HG02973 (cell line): ENCODE data around the gene SLC25A3.
"Not testable (repeated sequence)": the region's sequence is repeated elsewhere in the genome, so short reads cannot be mapped to it uniquely, and the experiment has no call there.

Experiments
- ATAC-seq: cut with Tn5 transposase; IDR thresholded peaks from one replicate; pipeline ENCODE4 v1.9.1; 2021; ENCODE audit warnings: moderate library complexity; ENCODE audit not compliant: unreplicated experiment

Gene SLC25A3

DNA sequence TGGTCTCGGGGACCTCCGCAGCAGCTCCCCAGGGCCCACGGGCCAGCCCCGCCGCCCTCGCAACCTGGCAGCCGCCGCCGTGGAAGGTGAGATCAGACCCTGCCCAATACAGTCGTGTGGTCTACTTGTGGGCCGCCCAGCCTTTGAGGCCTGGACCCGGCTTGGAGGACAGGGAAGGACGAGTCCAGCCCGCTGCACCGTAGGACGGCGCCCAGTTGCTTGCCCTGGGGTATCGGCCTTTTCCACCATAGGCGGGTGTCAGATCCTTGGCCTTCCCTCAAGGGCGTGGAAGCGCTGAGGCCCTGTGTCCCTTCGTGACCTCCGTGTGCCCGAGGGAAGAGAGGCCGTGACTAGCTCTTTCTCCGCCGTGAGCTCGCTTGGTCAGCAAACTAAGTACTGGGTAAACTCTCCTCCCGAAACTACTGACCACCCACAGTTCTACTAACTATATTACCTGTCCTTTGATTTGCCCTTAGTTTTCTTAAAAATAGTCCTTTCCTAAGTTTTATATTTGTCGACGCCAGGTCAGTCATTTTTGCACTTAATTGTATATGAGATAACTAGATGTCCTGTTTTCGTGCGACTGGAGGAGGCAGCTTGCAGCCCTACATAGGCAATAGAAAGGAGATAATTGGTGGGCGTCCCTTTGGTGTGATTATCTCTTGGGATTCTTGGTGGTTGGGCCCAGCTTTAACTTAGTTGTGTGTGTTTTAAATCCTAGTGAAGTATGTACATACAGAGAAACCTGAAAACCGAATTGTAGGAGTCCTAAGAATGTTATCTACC, 757 bp downstream of the SLC25A3 start:
- peak; percentile 1 for ATAC-seq

DNA sequence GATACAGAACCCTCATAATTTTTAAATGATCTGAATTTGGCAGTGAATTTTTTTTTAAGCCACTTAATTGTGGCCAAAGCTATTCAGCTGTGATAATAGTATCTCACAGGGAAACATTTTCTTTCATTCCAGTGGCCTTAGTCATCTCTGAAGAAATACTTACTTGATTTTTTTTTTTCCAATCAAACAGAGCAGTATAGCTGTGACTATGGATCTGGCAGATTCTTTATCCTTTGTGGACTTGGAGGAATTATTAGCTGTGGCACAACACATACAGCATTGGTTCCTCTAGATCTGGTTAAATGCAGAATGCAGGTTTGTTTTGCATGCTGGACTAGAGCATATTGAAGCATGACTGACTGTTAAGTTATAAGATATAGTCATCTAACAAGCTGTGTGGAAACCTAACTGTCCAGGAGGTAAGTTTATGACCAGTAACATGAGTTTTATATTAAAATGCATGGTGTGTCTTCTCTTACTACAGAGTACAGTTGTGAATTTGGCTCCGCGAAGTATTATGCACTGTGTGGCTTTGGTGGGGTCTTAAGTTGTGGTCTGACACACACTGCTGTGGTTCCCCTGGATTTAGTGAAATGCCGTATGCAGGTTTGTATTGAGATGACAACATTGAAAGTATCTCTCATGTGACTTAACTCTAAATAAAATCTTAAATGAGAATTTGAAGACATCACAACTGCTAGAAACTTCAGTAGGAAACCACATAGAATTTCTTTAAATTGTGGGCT, 1.9 kb downstream of the SLC25A3 start:
- no peak for ATAC-seq

DNA sequence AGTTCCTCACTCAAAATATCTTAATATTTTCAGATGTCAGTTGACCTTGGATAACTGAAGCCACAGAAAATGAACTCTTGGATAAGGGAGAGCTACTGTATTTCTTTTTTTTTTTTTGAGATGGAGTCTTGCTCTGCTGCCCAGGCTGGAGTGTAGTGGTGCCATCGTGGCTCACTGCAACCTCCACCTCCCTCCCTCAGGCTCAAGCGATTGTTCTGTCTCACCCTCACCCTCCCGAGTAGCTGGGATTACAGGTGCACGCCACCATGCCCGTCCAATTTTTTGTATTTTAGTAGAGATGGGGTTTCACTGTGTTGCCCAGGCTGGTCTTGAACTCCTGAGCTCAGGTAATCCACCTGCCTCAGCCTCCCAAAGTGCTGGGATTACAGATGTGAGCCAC, 3.8 kb downstream of the SLC25A3 start:
- not testable (repeated sequence) for ATAC-seq

DNA sequence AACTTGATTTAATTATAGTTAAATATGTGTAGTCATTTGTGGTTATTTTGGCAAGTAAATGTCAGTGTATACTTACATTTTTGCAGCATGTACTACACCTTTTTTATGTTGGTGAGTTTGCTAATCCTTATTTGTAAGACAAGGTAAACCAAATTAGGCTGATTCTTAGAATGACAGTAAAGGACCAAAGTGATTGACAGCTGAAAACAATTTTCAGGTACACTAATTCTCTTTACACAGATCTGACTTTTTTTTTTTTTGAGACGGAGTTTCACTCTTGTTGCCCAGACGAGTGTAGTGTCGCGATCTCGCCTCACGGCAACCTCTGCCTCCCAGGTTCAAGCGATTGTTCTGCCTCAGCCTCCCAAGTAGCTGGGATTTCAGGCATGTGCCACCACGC, 8.4 kb downstream of the SLC25A3 start:
- no peak for ATAC-seq

DNA sequence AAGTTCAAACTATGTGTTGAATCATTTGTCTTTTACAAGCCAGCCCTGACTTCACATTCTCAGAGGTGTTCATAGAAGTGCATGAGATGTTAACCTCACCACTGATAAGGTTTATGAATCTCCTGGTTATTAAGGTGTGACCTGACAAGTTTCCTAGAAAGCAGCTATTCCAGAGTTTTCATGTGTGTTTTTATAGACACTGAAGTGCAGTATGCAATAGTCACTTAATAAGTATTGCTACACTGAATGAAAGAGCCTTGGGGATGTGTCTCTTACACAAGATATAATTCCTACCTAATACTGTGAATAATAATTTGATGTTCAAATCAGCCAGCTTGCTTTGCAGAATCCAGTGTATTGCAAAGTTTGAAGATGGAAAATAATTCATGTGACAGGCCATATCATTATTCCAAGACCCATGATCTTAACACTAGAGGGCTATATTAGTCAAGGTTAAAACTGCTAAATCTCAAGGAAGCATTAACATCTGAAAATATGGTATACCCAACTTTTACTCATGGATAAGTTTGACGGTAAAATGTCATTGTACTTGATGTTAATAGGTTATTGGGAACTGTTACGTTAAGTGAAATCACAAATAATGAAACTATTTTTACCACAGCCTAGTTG, 13.0 kb downstream of the SLC25A3 start:
- no peak for ATAC-seq

DNA sequence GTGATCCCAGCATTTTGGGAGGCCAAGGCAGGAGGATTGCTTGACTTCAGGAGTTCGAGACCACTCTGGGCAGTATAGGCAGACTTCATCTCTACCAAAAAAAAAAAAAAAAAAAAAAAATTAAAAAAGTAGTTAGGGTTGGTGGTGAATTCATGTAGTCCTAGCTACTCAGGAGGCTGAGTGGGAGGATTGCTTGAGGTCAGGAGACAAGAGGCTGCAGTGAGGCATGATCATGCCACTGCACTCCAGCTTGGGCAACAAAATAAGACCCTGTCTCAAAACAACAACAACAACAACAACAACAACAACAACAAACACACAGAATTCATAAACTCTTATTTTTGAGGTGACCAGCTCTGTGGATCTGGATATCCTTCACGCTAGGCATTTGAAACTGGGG, 17.1 kb downstream of the SLC25A3 start:
- no peak for ATAC-seq

DNA sequence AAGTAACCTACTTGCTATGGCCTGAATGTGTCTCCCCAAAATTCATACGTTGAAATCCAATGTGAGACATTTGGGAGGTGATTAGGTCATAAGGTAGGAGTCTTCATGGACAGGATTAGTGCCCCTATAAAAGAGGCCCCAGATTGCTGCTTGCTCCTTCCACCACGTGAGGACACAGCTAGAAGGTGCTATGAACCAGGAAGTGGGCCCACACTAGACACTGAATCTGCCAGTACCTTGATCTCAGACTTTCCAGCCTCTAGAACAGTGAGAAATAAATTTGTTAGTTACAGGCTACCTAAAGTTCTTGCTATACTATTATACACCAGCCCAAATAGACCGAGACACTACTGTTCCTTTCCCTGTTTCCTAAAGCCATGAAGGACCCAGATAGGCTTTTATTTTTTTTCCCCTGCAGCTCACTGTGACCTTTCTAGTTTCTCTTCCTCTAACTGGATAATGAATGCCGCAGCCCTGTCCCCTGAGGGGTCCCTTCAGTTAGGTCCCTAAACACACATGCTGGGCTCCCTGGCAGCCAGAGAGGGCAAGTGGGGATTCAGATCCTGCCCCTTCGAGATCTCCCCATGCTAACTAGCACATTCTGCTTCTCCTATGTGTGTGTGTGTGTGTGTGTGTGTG, 19.3 kb downstream of the SLC25A3 start:
- peak; percentile 85 for ATAC-seq

DNA sequence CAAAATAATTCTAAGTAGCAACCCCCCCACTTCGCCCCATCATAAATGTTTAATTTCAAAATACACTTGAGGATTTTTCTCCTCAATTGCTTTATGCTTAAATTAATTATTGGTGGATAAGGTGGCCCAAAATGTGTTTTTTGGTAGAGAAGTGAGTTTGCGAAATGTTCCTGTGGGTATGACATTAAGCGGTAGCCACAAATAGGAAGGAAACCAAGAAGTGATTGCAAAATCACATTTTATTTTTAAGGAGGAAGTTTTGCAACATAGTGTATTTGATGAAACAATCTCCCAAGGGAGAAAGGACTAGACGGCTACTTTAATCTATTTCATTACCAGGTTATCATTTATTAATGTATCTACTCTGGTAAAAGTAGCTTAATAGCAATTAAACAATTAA, 25.5 kb downstream of the SLC25A3 start:
- ATAC-seq: no peak

DNA sequence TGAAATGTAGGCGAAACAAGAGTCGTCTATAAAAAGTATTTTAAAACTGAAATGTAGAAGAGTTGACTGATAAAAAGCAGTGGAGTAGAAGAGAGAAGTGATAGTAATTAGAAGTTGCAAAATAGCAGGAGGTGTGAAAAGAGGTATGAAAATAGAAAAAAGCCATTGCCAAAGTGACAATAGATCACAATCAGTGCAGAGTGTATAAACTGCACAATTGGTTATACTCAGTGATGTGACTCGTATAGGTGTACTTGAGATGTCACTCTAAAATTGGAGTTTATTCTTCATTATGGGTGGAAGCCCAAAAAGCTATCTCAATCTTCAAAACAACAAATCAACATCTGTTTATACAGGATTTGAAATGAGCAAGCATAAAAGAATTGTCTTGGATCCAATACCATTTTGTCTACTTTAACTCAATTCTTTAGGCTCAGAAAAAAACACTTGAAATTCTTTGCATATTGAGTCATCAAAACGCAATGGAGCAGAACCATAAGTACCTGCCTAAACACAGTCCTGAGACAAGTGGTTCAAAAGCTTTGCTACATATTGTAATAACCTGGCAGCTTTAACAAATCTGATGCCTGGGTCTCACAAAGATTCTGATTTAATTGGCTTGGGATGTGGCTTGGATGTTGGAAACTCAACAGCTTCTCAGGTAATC, 42.3 kb downstream of the SLC25A3 start:
- peak; percentile 90 for ATAC-seq

DNA sequence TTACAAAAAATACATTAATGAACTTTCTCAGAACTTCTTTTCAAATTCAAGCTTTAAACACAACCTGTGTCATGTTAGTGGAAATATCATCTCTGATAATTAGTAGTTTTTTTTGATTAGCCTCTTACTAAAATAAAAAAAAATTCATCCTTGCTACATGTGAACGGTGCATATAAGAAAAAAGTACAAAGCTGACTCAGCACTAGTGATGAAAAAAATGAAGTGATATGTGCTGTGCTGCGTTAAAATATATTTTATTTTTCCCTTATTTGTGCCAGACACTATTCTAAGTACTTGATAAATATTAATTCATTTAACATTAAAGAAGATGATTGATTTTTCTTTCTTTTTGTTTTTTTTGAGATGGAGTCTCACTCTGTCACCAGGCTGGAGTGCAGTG, 43.6 kb downstream of the SLC25A3 start:
- no peak for ATAC-seq

DNA sequence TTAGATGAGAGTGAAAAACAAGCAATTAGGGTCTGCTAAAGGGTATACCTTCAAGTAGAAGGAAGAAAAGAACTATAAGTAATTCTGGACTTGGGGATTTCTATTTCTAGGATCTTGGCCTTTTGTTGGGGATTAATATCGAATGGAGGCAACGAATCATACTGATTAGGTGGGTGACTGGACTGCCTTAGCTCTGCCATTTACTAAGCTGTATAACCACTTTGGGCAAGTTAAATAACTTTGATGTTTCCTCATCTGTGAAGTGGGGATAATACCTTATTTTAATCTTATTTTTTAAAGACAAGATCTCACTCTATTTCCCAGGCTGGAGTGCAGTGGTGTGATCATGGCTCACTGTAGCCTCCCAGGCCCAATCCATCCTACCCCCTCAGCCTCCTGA, 44.5 kb downstream of the SLC25A3 start:
- no peak for ATAC-seq

DNA sequence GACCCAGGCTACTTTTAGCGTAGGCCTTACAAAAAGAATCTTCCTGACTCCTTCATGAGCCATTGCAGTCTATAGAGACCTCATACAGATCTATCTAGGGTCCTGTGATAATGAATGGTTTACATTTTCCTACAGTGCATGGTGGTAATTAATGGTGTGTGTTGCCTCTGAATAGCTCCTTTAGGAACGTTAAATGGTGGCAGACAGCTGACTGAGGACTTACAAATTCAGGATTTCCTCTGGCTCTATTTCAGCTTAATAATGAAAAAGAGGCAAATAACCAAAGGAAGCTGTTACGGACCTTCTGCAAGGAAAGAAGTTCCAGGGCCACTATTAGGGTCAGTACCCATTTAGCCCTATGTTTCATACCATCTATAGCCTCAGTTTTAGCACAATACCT, 46.0 kb downstream of the SLC25A3 start:
- no peak for ATAC-seq

DNA sequence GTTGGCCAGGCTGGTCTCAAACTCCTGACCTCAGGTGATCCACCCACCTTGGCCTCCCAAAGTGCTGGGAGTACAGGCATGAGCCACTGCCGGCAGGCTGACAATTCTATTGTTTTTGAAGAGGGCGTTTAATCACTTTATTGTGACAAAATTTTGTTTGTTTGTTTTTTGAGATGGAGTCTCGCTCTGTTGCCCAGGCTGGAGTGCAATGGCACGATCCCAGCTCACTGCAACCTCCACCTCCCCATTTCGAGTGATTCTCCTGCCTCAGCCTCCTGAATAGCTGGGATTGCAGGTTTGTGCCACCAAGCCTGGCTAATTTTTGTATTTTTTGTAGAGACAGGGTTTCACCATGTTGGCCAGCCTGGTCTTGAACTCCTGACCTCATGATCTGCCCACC, 49.3 kb downstream of the SLC25A3 start:
- not testable (repeated sequence) for ATAC-seq

DNA sequence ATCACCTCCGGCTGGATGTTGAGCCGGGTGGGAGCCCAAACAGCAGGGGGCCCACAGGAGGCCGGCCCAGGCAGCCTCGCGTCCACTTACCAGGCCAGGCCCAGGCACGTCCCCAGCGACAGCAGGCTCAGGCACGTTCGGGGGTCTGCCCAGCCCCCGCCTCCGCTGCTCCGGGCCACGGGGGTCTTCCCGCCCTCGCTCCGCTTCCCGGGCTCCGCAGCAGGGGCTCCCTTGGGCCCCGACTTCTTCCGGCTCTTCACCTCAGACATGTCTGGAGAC, 50.9 kb downstream of the SLC25A3 start:
- peak; percentile 21 for ATAC-seq

DNA sequence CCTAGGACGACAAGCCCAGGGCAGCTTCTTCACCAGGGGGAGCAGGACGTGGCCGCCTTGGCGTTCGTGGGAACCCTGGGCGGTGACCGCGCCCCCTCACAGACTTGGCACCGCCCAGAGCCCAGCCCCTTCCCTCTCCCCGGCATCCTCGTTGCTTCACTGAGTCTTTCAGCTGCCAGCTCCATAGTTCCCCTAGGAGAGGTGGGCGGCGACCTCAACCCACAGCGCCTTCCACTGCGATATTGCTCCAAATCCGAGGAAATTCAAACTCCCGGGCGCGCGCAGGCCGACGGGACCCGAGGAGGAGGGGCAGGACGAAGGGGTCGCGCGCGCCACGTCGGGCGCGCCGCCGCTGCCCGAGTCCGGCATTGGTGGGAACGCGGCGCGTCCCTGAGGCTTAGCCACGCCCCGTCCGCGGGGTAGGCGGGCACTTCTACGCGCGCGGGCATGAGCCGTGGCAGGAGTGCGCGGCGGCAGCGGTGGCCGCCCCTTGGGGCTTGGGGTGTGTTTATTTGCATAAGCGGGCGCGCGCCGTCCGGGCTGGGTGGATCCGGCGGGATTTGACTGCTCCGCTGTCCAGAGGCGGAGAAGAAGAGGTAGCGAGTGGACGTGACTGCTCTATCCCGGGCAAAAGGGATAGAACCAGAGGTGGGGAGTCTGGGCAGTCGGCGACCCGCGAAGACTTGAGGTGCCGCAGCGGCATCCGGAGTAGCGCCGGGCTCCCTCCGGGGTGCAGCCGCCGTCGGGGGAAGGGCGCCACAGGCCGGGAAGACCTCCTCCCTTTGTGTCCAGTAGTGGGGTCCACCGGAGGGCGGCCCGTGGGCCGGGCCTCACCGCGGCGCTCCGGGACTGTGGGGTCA, 51.5 kb downstream of the SLC25A3 start, which contains the start of the genes APAF1 and IKBIP:
Gene APAF1, plus strand, starts transcription at position 579 of the 860 bp plus-strand sequence. CDS start 3,070 bp downstream, outside the sequence.
Gene IKBIP, minus strand, starts transcription at position 77 of the 860 bp plus-strand sequence. CDS start 87 bp downstream, outside the sequence.
- ATAC-seq: peak; percentile 90

DNA sequence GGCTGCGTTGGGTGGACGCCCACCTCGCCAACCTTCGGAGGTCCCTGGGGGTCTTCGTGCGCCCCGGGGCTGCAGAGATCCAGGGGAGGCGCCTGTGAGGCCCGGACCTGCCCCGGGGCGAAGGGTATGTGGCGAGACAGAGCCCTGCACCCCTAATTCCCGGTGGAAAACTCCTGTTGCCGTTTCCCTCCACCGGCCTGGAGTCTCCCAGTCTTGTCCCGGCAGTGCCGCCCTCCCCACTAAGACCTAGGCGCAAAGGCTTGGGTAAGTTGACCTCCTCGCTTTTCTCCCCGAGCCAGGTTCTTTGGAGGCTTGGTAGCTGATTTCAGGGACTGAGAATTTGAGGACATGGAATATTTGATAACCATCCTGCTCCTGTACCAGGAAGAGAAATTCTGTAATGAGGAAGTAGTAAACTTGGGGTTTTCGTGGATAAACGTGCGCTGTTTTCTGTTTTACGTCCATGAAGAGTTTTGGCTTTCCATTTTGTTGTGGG, 52.1 kb downstream of the SLC25A3 start:
- no peak for ATAC-seq

DNA sequence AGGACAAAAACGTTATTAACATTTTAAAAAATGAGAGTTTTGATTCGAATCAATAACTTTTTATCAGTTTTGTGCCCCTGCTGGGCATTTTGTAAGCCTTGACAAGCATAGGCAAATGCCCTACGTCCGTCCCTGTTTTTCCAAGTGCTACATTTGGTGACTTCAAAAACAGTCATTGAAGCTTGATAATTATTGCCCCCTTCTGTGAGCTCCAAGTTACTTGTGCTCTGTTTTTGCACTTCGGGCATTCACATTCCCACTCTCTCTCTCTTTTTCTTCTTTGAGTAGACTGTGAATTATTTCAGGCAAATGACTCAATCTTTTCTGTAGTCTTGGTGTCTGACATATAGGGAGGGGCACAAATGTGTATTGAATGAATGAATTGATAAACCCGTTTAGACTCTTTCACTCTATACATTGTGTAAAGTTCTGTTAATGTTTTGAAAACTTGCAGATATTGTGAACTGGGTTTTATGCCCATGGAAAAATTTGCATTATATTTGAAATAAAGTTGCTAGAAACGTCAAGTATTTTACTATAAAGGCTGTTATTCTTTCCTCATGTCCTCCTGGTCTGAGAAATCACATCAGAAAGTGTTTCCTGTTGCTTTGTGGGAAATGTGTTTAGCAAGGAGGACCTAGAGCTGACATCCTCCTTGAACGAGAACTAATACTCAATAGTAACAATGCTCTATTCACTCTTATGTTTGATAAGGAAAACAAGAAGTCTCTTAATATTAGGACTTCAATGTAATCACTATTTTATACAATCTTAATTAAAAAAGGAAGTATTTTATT, 53.0 kb downstream of the SLC25A3 start:
- ATAC-seq: no peak

DNA sequence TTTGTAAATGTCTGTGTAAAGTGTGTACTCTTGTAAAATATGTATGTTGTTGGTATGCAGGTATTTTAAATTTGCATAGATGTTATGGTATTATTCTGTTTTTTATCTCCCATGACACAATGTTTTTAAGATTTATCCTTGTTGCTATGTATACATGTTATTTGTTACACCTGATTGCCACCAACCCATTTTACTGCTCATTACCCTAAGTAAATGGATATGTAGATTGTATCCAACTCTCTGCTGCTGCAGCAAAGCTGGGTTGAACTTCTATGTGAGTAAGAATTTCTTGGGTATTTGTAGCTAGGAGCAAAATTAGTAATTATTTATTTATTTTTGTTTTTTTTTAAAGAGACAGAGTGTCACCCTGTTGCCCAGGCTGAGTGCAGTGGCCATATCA, 57.8 kb downstream of the SLC25A3 start:
- ATAC-seq: no peak
